Measurements from ENCODE around the gene RPL10.

DNA sequence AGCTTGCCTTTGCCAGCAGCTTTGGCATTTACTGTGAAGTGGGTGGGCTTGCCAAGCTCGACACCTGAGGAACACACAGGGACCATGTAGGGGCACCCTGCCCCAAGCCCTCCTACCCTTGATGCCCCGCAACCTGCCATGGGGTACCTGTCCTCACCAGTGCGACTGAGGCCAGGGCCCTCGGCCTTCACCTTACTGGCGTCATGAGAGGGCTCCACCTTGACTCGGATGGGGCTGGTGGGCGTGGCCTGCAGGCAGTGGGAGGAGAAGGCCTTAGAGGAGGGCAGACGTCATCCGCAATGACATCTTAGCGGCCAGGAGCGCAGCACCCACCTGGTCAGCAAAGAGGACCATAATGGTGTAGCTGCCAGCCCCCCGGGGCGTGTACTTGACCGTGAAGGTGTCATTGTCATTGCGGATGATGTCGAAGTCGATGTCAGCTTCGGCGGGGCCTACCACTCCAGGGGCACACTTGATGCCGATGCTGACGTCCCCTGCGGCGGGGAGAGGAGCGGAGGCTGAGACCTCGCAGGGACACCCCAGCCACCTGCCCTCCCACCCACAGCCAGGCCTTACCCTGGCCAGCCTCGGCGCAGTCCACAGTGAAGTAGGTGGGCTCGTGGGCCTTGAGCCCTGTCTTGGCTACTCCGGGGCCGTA lies 36.0 kb upstream of the RPL10 start:
- TF ChIP-seq RAD21 (IDR thresholded peaks at IDR 0.05; ENCODE audit: low read depth), result no peak
- no peak for TF ChIP-seq NFIC (IDR thresholded peaks at IDR 0.05)
- TF ChIP-seq TAF1 (IDR thresholded peaks at IDR 0.05; ENCODE audit: low read depth), result no peak
- TF ChIP-seq, protein P1, sequence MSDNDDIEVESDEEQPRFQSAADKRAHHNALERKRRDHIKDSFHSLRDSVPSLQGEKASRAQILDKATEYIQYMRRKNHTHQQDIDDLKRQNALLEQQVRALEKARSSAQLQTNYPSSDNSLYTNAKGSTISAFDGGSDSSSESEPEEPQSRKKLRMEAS (IDR thresholded peaks at IDR 0.05), result no peak
